GM18907 (cell line): Measurements from ENCODE around the gene KCNK3.
"Not testable (repeated sequence)": the region's sequence is repeated elsewhere in the genome, so short reads cannot be mapped to it uniquely, and the experiment has no call there.

Source experiments
- ATAC-seq: cut with Tn5 transposase; IDR thresholded peaks from one replicate; pipeline ENCODE4 v1.9.1; 2021; ENCODE audit warnings: mild to moderate bottlenecking, moderate library complexity; ENCODE audit not compliant: unreplicated experiment

The KCNK3 gene

GRCh38 chr2:26692279-26692896 is at the start of gene KCNK3:
Gene KCNK3 (plus strand): TSS chr2:26692722. CDS start chr2:26692876, 154 bp downstream.
- ATAC-seq: no peak

- no peak for ATAC-seq
These were observed 48.2 kb upstream of the KCNK3 start for GRCh38 chr2:26644188-26644835.

DNA sequence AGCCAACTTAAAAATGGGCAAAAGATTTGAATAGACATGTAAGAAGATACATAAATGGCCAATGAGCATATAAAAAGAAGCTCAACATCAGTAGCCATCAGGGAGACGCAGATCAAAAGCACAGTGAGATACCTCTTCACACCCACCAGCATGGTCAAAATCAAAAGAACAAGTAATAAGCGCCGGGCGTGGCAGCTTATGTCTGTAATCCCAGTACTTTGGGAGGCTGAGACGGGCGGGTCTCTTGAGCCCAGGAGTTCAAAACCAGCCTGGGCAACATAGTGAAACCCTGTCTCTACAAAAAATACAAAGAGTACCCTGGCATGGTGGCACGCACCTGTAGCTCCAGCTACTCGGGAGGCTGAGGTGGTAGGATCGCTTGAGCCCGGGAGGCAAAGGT is 46.8 kb upstream of the KCNK3 start:
- no peak for ATAC-seq

DNA sequence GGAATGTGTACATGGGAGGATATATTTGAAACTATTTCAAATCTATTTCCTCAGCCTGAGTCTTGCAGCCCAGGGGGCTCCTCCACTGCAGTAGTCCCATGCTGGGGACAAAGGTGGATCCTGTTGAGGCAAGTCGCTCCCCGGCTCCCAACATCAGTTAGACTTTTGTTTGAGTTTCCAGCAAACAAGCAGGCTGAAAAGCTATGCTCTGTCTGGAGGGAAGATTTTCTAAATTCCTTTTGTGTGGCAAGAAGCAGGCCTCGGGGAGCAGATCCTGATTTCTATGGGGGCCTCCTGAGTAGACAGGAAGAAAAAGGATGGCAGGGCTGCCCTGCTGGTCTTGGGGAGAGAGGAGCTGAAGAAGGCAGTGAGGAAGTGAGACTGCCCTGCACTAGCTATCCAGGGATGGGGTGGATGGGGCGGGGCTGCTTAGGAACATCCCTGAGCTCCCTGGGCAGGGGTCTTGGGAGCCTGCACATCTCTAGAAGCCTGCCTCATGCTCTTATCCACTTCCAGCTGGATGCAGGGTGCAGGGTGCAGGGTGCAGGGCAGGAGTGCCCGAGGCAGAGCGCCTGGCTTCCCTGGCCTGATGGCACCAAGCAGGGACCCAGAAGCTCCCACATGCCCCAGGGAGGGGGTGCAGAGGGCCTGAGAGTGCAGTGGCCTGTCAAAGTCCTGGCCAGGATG is 45.4 kb upstream of the KCNK3 start:
- no peak for ATAC-seq

- no peak for ATAC-seq
These were observed 44.5 kb upstream of the KCNK3 start for GRCh38 chr2:26647981-26648380.

DNA sequence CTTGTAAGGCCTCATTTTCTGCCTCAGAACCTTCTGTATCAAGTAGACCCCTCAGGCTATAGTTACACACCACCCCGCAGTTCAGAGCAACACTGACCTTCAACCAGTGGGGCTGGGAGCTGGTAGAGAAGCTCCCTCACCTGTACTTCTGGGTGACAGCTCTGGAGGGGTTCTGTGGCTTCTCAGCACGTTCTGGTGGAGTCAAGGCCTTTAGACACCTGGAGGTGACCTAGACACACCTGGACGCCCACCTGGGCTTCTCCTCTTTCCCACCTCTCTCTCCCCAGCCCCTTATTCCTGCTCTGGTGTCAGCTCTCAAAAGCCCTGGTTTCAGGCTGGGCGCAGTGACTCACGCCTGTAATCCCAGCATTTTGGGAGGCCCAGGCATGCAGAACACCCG is 44.0 kb upstream of the KCNK3 start:
- ATAC-seq: no peak

DNA sequence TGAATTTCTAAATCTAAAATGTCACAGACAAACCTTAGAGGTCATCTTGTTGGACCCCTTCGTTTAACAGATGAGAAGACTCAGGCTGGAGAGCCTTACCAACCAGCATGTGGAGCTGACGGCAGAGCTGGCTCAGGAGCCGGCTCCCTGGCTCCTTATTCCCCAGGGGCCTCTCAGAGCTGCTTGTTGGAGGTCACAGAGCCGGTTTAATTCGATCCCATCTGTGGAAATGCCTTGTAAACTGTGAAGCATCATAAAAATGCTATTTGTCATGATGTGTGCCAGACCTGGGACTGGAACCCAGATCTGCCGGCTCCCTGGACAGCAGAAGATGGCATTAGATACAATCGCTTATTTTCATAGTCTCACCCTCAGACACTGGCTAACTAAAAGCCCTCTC is 43.2 kb upstream of the KCNK3 start:
- no peak for ATAC-seq

DNA sequence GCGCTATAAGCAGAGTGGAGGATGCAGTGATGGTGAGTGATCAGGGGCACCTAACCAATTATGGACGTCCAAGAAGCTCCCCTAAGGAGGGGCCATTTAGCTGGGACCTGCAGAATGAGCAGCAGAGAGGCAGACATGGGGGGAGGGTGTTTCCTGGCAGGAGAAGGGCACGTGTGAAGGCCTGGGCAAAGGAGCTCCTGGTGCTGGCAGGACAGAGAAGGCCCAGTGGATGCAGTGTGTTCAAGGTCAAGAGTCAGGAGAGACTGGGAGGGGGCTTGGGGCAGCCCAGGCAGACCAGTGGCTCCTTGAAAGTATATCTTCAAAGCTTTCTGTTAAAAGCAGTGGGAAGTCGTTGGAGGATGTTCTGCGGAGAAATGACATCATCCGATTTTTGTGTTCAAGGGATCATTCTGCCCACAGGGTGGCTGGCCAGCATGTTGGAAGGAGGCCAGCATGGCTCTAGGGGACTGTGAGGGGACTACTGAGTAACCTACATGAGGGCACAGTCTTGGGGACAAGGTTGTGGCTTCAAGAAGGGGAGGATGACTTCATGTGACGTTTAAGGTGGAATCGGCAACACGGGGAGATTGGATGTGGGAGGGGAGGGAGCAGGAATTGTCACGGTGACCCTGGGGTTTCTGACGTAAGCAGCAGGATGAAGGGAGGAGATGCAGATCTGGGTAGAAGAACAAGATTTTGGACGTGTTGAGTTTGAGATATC is 42.4 kb upstream of the KCNK3 start:
- ATAC-seq: no peak

- ATAC-seq: no peak
These were observed 41.6 kb upstream of the KCNK3 start for GRCh38 chr2:26650713-26651469.

DNA sequence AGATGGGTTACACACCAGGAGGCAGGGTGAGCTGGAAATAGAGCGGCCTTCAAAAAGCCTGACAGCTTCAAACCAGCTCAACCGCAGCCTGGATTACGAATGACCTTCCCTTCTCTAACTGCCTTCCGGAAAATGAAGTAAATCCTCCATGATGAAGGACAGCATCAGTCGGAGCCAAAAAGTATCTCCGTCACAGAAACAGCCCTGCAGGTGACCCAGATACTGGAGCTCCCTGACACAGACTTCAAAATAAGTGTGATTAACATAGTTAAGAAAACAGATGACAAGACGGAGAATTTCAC is 41.1 kb upstream of the KCNK3 start:
- ATAC-seq: no peak

DNA sequence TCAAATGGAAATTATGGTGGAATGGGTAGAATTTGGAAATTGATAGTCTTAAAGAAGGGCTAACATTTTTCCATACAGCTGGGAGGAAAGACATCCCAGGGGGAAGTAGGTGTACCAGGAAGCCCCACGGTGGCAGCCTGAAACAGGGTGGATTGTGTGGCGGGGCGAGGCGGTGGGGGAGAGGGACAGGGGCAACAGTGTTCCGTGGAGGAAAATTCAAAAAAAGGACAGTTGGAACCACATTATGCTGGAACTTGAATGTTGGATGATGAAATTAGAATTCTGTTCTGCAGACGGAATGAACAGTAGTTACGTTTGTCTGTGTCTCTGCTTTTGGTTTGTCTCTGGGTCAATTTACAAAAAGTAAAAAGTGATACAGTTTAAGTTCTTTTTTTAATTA is 40.7 kb upstream of the KCNK3 start:
- no peak for ATAC-seq

DNA sequence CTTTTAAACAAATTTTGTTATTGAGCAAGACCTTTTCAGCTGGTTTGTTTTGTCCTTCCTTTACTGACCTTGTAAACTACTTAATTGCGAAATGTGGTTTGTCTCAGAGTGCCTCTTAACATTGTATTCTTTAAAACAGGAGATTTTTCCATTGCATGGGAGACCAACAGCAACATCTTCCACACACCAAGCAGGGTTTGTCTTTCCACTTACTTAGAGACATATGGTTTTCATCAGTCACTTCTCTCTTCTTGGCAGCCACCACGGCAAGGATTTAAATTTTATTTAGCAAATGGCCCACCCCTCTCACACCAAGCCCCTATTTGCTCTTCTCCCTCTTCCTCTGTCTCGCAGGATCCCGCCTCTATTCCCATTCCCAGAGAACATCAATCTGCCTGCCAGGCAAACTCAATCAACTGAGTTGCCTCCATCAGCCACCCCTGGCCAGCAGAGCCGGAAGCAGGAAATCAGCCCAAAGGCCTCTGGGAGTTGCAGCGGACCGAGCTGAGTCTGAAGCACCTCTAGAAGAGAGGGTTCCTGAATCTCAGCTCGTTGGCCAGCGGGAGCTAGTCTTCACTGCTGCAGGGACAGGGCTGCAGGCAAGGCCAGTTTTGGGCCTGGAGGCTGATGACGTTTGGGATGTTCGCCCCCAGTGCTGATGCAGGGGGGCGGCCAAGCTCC is 40.0 kb upstream of the KCNK3 start:
- no peak for ATAC-seq

DNA sequence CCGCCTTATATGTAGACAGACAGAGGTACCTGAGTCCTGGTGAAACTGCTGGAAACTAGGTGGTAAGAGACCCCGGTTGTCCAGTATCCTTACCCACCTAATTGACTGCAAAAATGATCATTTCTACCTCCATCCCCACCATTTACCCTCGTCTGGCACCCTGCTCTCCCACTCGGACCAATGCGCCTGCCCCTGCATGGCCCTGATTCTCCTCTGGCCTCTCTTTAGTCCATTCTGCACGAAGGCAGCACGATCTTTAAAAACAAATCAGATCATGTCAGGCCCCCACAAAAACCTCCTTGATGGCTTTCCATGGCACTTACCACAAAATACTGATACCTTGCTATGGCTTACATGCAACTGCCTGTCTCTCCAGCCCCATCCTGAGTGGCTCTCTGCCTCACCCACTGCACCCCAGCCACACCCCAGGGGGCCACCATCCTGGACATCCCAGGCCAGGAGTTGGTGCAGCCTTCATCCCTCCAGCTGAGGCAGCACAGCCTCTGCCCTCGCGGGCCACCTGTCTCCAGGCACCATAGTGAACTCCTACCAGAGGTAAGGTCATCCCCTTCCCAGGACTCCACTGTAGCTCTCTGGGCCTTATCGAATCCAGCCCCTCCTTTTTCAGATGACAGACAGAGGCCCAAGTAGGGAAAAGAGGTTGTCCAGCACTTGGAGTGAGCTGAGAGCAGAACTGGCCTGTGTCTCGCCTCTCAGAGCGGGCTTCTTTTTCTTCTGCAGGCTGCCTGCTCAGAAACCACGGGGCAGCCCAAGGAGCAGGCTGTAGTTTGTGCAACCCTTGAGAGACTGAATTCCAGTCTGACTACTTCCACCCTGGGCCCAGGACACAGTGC is 39.1 kb upstream of the KCNK3 start:
- ATAC-seq: no peak

DNA sequence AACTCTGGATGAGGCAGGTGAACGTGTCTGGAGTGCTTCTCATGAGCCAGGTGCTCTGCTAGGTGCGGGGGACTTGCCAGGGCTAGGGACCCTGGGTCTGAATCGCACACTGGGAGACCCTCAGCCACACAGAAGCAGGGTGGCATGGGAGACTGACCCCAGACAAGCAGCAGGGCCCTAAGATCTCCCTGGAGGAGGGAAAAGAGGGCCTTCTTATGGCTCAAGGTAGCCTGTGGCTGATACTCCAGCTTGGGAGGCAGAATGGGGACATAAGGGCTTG is 38.5 kb upstream of the KCNK3 start:
- ATAC-seq: no peak

DNA sequence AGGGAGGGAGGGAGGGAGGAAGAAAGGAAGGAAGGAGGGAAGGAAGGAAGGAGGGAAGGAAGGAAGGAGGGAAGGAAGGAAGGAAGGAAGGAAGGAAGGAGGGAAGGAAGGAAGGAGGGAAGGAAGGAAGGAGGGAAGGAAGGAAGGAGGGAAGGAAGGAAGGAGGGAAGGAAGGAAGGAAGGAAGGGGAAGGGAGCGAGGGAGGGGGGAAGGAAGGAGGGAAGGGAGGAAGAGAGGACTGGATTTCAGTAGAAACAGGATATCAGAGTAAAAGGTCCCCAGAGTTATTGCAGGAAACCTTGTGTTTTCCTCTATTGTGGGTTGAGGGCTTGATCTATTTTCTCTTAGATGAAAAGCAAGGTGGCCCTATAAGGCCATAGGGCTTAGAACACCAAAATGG is 37.4 kb upstream of the KCNK3 start:
- ATAC-seq: not testable (repeated sequence)

DNA sequence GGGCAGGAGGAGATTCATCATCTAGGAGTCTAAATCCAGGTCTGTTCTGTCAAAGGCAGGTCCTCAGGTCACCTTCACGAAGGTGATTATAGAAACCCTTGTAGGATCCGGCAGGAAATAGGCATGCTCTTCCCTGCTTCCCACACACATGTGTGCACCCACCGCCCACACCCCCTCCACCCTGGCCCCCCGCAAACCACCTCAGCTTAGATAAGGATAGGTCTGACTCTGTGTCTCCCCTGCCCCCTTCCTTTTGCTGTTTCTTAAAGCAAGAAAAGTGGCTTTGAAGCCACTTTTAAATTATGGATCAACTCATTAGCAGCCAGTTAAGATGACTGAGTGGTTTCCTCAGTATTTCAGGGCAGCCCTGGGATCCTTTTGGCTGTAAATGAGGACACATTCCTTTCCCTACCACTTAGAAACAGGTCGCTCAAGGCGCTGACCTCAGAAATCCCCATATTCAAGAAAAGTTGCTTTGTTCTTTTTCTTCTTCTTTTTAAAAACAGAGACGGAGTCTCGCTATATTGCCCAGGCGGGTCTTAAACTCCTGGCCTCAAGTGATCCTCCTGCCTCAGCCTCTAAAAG is 36.8 kb upstream of the KCNK3 start:
- ATAC-seq: no peak

DNA sequence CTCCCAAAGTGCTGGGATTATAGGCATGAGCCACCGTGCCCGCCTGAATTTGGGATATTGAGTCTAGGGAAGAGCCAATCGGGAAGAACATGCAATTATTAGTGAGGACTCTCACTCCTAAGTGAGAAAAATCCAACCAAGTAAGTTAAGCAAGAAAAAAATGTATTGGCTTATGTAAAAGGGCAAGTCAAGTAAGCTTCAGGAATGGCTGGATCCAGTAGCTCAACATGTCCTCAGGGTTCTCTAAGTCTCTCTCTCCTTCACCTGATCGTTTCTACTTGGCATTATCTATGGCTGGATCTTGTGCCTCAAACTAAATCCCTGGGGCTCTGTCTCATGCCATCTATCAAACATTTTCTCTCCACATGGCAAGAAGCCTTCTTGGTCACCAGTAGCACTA is 35.3 kb upstream of the KCNK3 start:
- ATAC-seq: no peak

GRCh38 chr2:26658691-26659346 is 33.7 kb upstream of the KCNK3 start:
- ATAC-seq: no peak

DNA sequence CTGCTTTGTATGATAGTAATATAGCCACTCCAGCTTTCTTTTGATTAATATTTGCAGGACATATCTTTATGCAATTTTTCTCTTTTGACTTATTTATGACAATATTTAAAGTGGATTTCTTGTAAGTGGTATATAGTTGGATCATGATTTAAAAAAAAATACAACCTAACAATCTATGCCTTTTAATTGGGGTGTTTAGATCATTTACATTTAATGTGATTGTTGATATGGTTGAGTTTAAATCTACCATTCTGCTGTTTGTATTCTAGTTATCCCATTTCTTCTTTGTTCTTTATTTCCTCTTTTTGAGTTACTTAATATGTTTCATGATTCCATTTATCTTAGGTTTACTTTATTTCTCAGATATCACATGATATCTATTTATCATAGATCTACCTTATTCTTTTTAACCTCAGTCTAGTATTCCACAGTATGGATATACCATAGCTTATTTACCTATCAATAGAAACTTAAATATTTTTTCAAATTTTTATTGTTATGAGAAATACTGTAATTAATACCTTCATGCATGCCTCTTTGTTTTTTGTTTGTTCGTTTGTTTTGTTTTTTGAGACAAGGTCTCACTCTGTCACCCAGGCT is 32.1 kb upstream of the KCNK3 start:
- no peak for ATAC-seq
